IMR-90 (cell line): ENCODE data around the gene NKX6-2.

Experiments
- CTCF ChIP-seq: conservative IDR thresholded peaks from 2 replicates; pipeline ENCODE4 v1.5.1; 2012; ENCODE audit warnings: mild to moderate bottlenecking, low read depth, low read length, improper control_type of control experiment
- ELK1 ChIP-seq: fragments of 150-350 bp; IDR thresholded peaks from 2 replicates; pipeline ENCODE4 v1.6.1; 2016; ENCODE audit warnings: low read depth, mild to moderate bottlenecking, low read length, moderate library complexity, borderline replicate concordance
- FOS ChIP-seq: fragments of 150-350 bp; IDR thresholded peaks from 2 replicates; pipeline ENCODE4 v1.6.1; 2016; ENCODE audit warnings: low read depth, low read length
- MAFK ChIP-seq: IDR thresholded peaks from 2 replicates; pipeline ENCODE4 v1.6.1; 2012; ENCODE audit warnings: low read depth, low read length, improper control_type of control experiment
- MAZ ChIP-seq: IDR thresholded peaks from 2 replicates; pipeline ENCODE4 v1.6.1; 2012; ENCODE audit warnings: low read depth, mild to moderate bottlenecking, low read length, improper control_type of control experiment, moderate library complexity, borderline replicate concordance
- MXI1 ChIP-seq: IDR thresholded peaks from 2 replicates; pipeline ENCODE4 v1.6.1; 2012; ENCODE audit warnings: low read depth, mild to moderate bottlenecking, low read length, moderate library complexity, borderline replicate concordance
- NFE2L2 ChIP-seq: fragments of 150-350 bp; IDR thresholded peaks from 2 replicates; pipeline ENCODE4 v1.6.1; 2016; ENCODE audit warnings: low read depth, mild to moderate bottlenecking, low read length
- POLR2A ChIP-seq: IDR thresholded peaks from 2 replicates; pipeline ENCODE4 v1.6.1; 2012; ENCODE audit warnings: mild to moderate bottlenecking, low read depth, low read length
- RAD21 ChIP-seq: IDR thresholded peaks from 2 replicates; pipeline ENCODE4 v1.6.1; 2012; ENCODE audit warnings: low read length, improper control_type of control experiment
- RCOR1 ChIP-seq: IDR thresholded peaks from 2 replicates; pipeline ENCODE4 v1.6.1; 2012; ENCODE audit warnings: mild to moderate bottlenecking, low read length, improper control_type of control experiment; ENCODE audit not compliant: insufficient replicate concordance
- RFX5 ChIP-seq: IDR thresholded peaks from 2 replicates; pipeline ENCODE4 v1.8.0; 2012; ENCODE audit warnings: low read depth, mild to moderate bottlenecking, low read length, moderate library complexity
- SMC3 ChIP-seq: fragments of 150-350 bp; IDR thresholded peaks from 2 replicates; pipeline ENCODE4 v1.6.1; 2016; ENCODE audit warnings: low read depth, mild to moderate bottlenecking, antibody characterized with exemption, low read length, moderate library complexity

DNA sequence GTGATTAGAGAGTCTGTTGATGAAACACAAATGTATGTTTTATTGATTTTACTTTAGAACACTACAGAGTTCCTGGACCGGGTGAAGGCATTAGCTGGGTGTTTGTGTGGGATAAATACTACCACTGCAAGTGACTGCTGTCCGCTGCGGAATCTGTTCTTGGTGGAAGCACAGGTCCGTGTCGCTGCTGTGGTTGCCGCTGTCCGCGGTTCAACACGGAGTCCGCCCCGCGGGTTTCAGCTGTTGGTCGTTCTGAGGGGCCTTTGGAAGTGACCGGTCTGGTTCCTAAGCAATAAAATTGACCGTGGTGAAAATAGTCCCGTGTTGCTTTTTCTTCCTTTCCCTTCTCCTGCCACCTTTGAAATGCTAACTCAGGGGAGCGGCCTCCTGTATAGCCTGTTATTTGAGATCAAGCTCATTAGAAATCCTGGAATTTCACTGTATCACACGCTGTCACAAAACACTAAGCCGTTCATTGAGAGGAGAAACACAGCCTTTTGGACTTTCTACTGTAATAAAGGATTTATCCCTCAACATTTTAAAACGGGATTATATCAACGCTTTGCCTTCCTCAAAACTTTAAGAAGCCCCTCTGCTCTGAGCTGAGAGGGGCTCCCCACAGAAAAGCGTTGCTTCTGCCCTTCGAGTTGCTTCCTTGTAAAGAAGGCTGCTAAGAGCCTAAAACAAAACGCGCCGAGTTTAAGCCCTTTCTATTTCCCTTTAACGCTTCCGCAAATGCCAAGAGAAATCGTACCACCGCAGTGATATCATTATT is 2.6 kb downstream of the NKX6-2 start:
- TF ChIP-seq CTCF (no peak), POLR2A (no peak), RCOR1 (no peak), FOS (no peak), RAD21 (no peak), ELK1 (no peak), SMC3 (no peak), RFX5 (no peak), MXI1 (no peak), MAFK (no peak), MAZ (no peak), NFE2L2 (no peak)
